Body of pancreas (tissue), 4 donors: ENCODE results near the gene NDUFA1. TPM values are rescaled to one million over a fixed set of nuclear protein-coding genes. Genes with fewer than 3 reads are reported as not detected.
"Not testable (repeated sequence)": the region's sequence is repeated elsewhere in the genome, so short reads cannot be mapped to it uniquely, and the experiment has no call there.

Experiments used
- ATAC-seq: fragments of 150-250 bp; one replicate; pipeline ENCODE4 v1.9.1; 2016
- DNase-seq, 4 donors: peaks; one replicate each; pipeline ENCODE4 v3.0.0-alpha.2; 2019
- H3K27ac ChIP-seq, 4 donors: fragments of 200-600 bp; sonication (generic); 1 replicate in 3 of 4; 2 replicates in 1 of 4; pipeline versions ENCODE4 v1.5.1 to v1.6.1; 2016 to 2019; ENCODE audit warnings: mild to moderate bottlenecking in 1 of 4, mixed read lengths in 1 of 4, moderate library complexity in 1 of 4
- H3K27me3 ChIP-seq, 2 donors: fragments of 200-600 bp; sonication (generic); one replicate each; pipeline ENCODE4 v1.6.0; 2016; ENCODE audit warnings: mild to moderate bottlenecking in 1 of 2
- H3K36me3 ChIP-seq, 2 donors: fragments of 200-600 bp; sonication (generic); replicated peaks in 1 of 2; 2 replicates each; pipeline ENCODE4 v1.5.1; 2016; ENCODE audit warnings: low read depth in 2 of 2; ENCODE audit not compliant: insufficient read depth in 1 of 2
- H3K4me1 ChIP-seq: fragments of 200-600 bp; sonication (generic); one replicate; pipeline ENCODE4 v1.6.0; 2016
- H3K4me3 ChIP-seq, 2 donors: fragments of 200-600 bp; sonication (generic); 1 replicate in 1 of 2; 2 replicates in 1 of 2; pipeline ENCODE4 v1.5.1; 2016 to 2019
- H3K9me3 ChIP-seq, 3 donors: fragments of 200-600 bp; sonication (generic); 1 replicate in 2 of 3; 2 replicates in 1 of 3; pipeline ENCODE4 v1.5.1; 2016
- POLR2A ChIP-seq, 3 donors: fragments of 450-650 bp; IDR thresholded peaks; one replicate each; pipeline ENCODE4 v1.6.1; 2016; ENCODE audit warnings: antibody characterized with exemption in 3 of 3, mild to moderate bottlenecking in 2 of 3
- WGBS, 2 donors: methylation state at CpG; one replicate each; pipeline ENCODE4 v1.1.5; 2017; 5-methylcytosine and 5-hydroxymethylcytosine counted together
- intact Hi-C: fragments of 100-400 bp; cut with DNase I; formaldehyde crosslinking; loops from one replicate; pipeline ENCODE4 v1.15.1; 2023
- total RNA-seq, 2 donors: library from RNA; depleted of rRNA; stranded (reverse); fragments of >200 nt; gene quantifications; one replicate each; pipeline ENCODE4 v1.1.0, GENCODE V29; 2016
- TF ChIP-seq, protein P1 (sequence below), 7 experiments: fragments of 450-650 bp in 4 of 7; fragments of 200-600 bp in 3 of 7; sonication (generic) in 3 of 7; IDR thresholded peaks; one replicate each; pipeline ENCODE4 v1.5.1; 2016 to 2019; ENCODE audit warnings: antibody characterized with exemption in 7 of 7

NDUFA1 gene
- total RNA-seq, 2 donors from 2014 or later: 13.5 to 15.6 TPM

DNA sequence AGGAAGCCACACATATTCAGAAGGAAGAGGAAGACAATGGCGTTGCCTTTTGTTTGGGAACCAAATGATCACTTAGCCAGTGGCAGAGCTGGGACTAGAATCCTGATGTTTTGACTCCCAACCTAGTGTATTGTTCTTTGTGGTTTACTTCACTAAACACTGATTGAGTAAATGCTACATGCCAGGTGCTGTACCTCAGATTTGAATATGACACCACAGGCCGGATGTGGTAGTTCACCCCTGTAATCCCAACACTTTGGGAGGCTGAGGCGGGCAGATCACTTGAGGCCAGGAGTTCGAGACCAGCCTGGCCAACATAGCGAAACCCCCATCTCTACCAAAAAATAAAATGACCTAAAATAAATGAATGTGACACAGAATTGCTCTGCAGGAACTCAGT lies 8.4 kb downstream of the NDUFA1 start:
- no peak overlapping the region for H3K4me3 ChIP-seq
- intact Hi-C loops: no loop called here
- no peak for DNase-seq
- no peak for ATAC-seq
- no peak overlapping the region for H3K27ac ChIP-seq
- no peaks in the 10 kb centered on the region for H3K27me3 ChIP-seq
- TF ChIP-seq, protein P1, sequence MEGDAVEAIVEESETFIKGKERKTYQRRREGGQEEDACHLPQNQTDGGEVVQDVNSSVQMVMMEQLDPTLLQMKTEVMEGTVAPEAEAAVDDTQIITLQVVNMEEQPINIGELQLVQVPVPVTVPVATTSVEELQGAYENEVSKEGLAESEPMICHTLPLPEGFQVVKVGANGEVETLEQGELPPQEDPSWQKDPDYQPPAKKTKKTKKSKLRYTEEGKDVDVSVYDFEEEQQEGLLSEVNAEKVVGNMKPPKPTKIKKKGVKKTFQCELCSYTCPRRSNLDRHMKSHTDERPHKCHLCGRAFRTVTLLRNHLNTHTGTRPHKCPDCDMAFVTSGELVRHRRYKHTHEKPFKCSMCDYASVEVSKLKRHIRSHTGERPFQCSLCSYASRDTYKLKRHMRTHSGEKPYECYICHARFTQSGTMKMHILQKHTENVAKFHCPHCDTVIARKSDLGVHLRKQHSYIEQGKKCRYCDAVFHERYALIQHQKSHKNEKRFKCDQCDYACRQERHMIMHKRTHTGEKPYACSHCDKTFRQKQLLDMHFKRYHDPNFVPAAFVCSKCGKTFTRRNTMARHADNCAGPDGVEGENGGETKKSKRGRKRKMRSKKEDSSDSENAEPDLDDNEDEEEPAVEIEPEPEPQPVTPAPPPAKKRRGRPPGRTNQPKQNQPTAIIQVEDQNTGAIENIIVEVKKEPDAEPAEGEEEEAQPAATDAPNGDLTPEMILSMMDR (IDR thresholded peaks at IDR 0.05): no peak
- no peak for TF ChIP-seq POLR2A (IDR thresholded peaks at IDR 0.05)
- H3K36me3 ChIP-seq: no peaks in the 10 kb centered on the region
- WGBS, 2 donors: 84 to 93% methylated on average over 4 to 5 of the region's 5 CpGs
- no peaks in the 10 kb centered on the region for H3K9me3 ChIP-seq
- no peaks in the 10 kb centered on the region for H3K4me1 ChIP-seq

DNA sequence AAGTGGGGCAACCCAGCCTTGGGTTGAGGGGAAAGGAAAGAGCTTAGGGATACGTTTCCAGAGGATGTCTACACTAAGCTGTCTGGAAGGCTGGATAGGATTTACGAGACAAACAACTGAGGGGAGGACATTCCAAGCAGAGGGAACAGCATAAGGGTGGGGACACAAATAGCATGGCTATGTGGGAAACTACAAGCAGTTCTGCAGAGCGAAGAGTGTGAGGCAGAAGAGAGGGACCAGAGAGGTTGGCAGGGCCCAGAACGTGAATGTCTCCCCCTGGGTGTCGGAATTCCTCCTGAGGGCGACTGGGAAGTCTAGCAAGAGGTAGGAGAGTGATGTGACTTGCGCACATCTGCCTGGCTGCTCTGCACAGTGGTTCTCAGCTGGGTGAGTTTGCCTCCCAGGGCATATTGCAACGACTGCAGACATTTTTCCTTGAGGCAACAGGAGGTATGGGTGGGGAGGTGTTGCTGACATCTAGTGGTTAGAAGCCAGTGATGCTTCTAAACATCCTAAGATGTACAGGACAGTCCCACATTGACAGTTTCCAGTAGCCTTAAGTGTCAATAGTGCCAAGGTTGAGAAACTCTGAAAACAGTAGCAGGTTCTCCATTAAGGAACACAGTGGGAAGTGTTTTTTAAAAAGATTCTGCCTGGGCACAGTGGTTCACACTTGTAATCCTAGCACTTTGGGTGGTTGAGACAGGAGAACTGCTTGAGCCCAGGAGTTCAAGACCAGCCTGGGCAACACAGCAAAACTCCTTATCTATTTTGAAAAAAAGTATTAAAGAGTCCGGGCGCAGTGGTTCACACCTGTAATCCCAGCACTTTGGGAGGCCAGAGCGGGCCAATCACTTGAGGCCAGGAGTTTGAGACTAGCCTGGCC lies 9.2 kb downstream of the NDUFA1 start:
- H3K27ac ChIP-seq: no peak overlapping the region
- H3K9me3 ChIP-seq: no peaks in the 10 kb centered on the region
- no peaks in the 10 kb centered on the region for H3K36me3 ChIP-seq
- 45 to 54% methylated on average over 7 to 9 of the region's 11 CpGs for WGBS, 2 donors
- no peaks in the 10 kb centered on the region for H3K27me3 ChIP-seq
- DNase-seq (peak; percentile 13 to 43 (median 34)), ATAC-seq (peak; percentile 75)
- H3K4me3 ChIP-seq: no peak overlapping the region
- TF ChIP-seq, protein P1 (IDR thresholded peaks at IDR 0.05): peak; percentile 26 to 65 (median 57)
- TF ChIP-seq POLR2A (IDR thresholded peaks at IDR 0.05): no peak
- intact Hi-C loops: no loop called here
- no peaks in the 10 kb centered on the region for H3K4me1 ChIP-seq

DNA sequence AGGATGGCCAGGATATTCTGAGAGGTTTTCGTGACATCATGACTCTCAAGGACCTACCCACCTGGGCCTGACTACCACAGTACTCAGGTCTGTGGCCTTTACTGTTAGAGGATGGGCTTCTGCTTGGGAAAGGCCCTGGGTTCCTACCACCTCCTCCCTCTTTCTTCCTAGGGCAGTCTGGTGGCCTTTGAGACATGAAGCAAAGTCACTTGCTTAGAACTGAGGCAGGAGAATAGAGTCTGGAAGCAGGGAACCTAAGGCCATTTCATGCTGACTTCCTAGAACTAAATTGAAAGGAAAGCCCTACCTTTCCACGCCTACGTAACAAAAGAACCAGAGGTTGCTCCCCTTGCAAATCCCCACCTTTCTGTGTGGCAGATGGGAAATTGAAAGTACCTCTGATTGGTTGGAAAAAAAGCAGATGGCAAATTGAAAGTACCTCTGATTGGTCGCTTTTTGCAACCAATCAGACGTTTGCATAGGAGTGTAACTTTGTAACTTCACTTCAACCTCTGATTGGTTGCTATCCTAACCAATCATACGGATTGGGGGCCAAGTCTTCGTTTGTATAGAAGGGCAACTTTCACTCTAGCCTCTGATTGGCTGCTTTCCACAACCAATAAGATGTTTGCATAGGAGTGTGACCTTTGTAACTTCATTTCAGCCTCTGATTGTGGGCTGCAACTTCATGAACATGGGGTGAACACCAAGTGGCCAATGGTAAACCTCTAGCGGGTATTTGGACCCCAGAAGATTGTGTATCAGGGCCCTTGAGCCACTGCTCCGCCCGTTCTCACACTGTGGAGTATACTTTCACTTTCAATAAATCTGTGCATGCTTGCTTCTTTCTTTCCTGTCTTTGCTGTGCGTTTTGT lies 14.2 kb downstream of the NDUFA1 start:
- DNase-seq (no peak), ATAC-seq (no peak)
- WGBS, 2 donors: 72 to 84% methylated on average over 10 to 11 of the region's 11 CpGs
- Histone ChIP-seq H3K4me3 (no peak overlapping the region), H3K27ac (no peak overlapping the region), H3K36me3 (no peaks in the 10 kb centered on the region), H3K9me3 (no peaks in the 10 kb centered on the region), H3K4me1 (no peaks in the 10 kb centered on the region), H3K27me3 (no peaks in the 10 kb centered on the region)
- no peak for TF ChIP-seq POLR2A (IDR thresholded peaks at IDR 0.05)
- TF ChIP-seq, protein P1 (IDR thresholded peaks at IDR 0.05): no peak
- intact Hi-C loops: no loop called here

DNA sequence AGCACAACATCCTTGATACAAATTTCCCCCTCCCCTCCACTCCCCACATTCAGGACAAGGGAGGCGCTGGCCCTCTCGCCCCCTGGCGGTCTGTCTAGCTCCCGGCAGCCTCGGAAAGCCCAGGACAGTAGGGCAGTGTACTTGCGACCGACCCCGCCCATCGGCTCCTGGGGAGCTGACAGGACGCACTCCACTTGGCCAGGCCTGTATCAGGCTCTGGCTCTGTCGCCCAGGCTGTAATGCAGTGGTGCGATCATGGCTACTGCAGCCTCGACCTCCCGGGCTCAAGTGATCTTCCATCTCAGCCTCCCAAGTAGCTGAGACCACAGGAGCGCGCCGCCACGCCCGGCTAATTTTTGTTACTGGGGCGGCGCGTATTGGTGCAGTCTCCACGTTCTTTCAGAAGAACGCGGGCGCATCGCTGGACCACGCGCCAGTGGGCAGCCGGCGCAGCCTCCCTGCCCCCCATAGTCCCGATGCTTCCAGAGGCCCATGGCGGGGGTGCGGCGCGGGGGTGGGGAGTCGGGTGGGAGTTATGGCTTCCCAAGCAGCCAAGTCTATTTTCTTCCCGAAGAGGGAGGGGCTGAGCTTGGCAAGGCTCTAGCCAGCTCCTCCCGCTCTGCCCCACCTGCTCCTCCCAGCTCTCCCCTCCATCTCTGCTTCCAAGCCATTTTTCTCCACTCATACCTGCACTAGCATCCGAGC lies 16.2 kb downstream of the NDUFA1 start:
- Histone ChIP-seq H3K27ac (no peak overlapping the region), H3K9me3 (no peaks in the 10 kb centered on the region), H3K4me1 (no peaks in the 10 kb centered on the region), H3K4me3 (no peak overlapping the region), H3K36me3 (no peaks in the 10 kb centered on the region), H3K27me3 (no peaks in the 10 kb centered on the region)
- peak; percentile 86 for ATAC-seq
- 11 to 12% methylated on average over 3 to 17 of the region's 40 CpGs for WGBS, 2 donors
- TF ChIP-seq, protein P1 (IDR thresholded peaks at IDR 0.05): peak; percentile 12 to 50 (median 36)
- no peak for TF ChIP-seq POLR2A (IDR thresholded peaks at IDR 0.05)
- DNase-seq: peak; percentile 56 to 70 (median 59)
- intact Hi-C loops: no loop called here

GRCh38 chrX:119890626-119891025 lies 19.0 kb downstream of the NDUFA1 start:
- H3K4me1 ChIP-seq, H3K9me3 ChIP-seq, H3K27me3 ChIP-seq, ATAC-seq, H3K4me3 ChIP-seq, H3K27ac ChIP-seq, intact Hi-C loops, H3K36me3 ChIP-seq, DNase-seq: not testable (repeated sequence)
- 86% methylated on average over 14 of the region's 36 CpGs; no CpG with 5 or more reads in 1 of the 2 donors for WGBS, 2 donors

GRCh38 chrX:119891961-119892692 lies 20.5 kb downstream of the NDUFA1 start:
- H3K27me3 ChIP-seq, ATAC-seq, H3K36me3 ChIP-seq, H3K27ac ChIP-seq, H3K4me3 ChIP-seq, intact Hi-C loops, H3K4me1 ChIP-seq, DNase-seq, H3K9me3 ChIP-seq: not testable (repeated sequence)
- 64 to 75% methylated on average over 15 to 16 of the region's 16 CpGs for WGBS, 2 donors
